Jurkat, Clone E6-1 (cell line): ENCODE data around the gene KRTAP4-12. TPM values are rescaled to one million over a fixed set of nuclear protein-coding genes. Genes with fewer than 3 reads are reported as not detected.
"Not testable (repeated sequence)": the region's sequence is repeated elsewhere in the genome, so short reads cannot be mapped to it uniquely, and the experiment has no call there.

Experiments
- DNase-seq: peaks from one replicate; pipeline ENCODE4 v3.0.0-alpha.2; 2011; ENCODE audit warnings: low read depth, low spot score
- H3K4me3 ChIP-seq: 2 replicates; pipeline ENCODE4 v1.5.1; 2011; ENCODE audit warnings: mild to moderate bottlenecking, low read length, control low read depth, moderate library complexity
- polyA plus RNA-seq: library from polyadenylated mRNA; unstranded; fragments of >200 nt; gene quantifications from one replicate; pipeline ENCODE4 v1.2.1, GENCODE V29; 2012; ENCODE audit warnings: missing spikeins; ENCODE audit not compliant: insufficient read length, insufficient read depth

The KRTAP4-12 gene
- polyA plus RNA-seq, result not detected

DNA sequence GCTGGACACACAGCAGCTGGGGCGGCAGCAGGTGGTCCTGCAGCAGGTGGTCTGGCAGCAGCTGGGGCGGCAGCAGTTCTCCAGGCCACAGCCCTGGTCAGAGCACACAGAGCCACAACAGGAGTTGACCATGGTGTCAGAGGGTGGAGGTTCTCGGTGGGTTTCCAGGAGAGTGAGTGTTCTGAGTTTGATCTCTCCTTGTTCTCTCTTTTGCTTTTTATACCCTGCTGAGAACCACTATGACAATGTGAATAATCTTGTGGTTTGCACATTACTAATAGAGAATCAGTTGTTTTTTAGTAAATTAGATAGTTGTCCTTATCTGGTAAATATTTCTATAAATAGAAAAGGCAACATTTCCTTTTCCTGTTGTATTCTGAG lies at the start of gene KRTAP4-12:
TSS of gene KRTAP4-12 (minus strand) at position 192 of the 381 bp plus-strand sequence. CDS start at position 132, 60 bp downstream.
- not testable (repeated sequence) for DNase-seq

DNA sequence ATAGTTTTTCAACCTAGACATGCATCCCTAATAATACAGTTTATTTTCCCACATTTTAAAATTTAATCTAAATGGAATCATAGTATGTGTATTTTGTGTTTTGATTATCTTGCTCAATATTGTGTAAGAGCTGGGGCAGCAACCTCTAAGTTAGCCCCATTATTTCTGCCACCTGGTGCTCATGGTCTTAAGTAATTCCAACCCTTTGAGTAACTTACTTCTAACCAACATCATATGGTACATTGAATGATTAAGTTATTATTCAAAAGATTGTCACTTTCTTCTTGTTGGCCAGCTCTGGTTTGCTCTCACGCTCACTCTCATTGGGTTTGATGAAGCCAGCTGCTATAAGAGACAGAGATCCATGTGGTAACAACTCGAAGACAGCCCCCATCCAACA lies 47.9 kb upstream of the KRTAP4-12 start:
- no peak for DNase-seq
- no peak overlapping the region for H3K4me3 ChIP-seq

More for the DNA sequence above, at the start of gene KRTAP4-12:
- H3K4me3 ChIP-seq, result not testable (repeated sequence)

DNA sequence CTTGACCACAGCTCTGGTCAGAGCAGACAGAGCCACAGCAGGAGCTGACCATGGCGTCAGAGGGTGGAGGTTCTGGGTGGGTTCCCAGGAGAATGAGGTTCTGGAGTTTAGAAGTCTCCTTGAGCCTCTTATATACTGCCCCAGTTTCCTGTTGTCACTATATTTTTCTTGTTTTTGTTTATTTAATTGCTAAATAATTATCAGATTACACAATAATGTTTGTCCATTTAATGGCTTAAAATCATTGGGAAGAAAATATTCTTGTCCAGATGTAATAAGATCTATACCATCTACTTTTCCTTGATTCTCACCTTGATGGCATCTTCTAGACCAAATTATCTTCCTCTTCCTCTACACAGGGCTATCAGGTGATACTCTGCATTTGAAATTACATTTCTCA lies 44.1 kb upstream of the KRTAP4-12 start, which contains the start of gene KRTAP4-3:
TSS of gene KRTAP4-3 (minus strand) at position 101 of the 400 bp plus-strand sequence. CDS start at position 52, 49 bp downstream.
- DNase-seq, result no peak
- H3K4me3 ChIP-seq, result no peak within 1 kb of the TSS

DNA sequence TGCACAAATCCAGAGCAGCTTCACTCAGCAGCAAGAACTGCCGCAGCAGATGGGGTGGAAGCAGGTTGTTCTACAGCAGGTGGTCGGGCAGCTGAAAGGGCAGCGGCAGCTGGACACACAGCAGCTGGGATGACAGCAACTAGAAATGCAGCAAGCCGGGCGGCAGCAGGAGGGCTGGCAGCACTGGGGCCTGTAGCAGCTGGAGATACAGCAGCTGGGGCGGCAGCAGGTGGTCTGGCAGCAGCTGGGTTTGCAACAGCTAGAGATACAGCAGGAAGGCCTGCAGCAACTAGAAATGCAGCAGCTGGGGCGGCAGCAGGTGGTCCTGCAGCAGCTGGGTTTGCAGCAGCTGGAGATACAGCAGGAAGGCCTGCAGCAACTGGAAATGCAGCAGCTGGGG lies 43.6 kb upstream of the KRTAP4-12 start:
- no peak overlapping the region for H3K4me3 ChIP-seq
- no peak for DNase-seq

DNA sequence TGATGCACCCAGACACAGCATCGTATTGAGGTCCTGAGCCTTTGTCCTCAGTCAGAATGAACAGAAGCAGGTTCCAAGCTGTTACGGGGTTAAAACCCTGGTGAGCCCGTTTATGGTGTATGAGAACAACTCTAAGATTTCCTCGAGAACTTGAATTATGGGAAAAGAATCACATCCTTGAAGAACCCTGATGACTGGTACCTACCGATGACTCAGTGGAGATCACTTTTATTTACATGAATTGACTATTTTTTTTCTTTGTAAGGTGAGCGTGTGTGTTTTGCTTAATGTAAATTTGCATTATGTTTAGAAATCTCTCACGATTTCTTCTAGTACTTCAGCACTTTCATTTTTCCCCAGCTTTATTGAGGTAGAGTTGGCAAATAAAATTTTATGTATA lies 39.8 kb upstream of the KRTAP4-12 start:
- no peak overlapping the region for H3K4me3 ChIP-seq
- no peak for DNase-seq

DNA sequence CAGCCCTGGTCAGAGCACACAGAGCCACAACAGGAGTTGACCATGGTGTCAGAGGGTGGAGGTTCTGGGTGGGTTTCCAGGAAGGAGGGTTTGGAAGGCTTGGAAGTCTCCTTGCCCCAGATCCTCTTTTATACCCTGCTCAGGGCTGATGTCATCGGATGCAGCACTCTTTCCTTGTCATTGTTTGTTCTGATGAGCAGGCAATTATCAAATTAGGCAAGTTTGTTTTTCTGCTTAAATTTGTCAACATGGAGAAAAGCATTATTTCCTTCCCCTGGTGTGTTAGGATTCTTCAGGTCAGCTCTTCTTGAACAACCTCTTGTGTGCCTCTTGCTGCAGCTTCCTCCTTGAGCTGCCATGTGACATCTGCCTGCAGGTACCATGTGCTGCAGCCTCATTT lies 36.7 kb upstream of the KRTAP4-12 start, which contains the start of gene KRTAP4-4:
TSS of gene KRTAP4-4 (minus strand) at position 101 of the 400 bp plus-strand sequence. CDS start at position 44, 57 bp downstream.
- DNase-seq, result no peak
- no peak within 1 kb of the TSS for H3K4me3 ChIP-seq

DNA sequence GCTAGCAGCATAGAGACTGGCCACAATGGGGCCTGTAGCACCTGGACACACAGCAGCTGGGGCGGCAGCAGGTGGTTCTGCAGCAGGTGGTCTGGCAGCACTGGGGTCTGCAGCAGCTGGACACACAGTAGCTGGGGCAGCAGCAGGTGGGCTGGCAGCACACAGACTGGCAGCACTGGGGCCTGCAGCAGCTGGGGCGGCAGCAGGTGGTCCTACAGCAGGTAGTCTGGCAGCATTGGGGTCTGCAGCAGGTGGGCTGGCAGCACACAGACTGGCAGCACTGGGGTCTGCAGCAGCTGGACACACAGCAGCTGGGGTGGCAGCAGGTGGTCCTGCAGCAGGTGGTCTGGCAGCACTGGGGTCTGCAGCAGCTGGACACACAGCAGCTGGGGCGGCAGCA lies 36.2 kb upstream of the KRTAP4-12 start:
- not testable (repeated sequence) for H3K4me3 ChIP-seq, DNase-seq

DNA sequence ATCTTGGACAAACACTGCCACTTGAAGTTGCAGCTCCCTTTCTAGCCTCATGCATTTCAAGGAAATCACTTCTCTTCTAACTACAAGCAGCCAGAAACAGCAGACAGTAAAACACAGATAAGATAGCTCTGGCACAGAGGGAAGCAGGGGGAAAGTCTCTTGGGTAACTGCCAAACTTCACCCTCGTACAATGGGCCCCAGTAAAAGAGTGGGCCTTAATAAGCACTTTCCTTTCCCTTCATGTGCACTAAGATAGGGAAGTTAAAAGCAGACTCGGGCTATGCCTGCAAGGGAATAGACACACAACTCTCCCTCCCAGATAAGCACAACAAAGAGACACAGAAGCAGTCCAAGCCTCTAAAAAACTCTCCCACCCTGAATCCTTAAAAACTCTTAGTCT lies 29.9 kb upstream of the KRTAP4-12 start:
- DNase-seq, result no peak
- H3K4me3 ChIP-seq, result no peak overlapping the region

DNA sequence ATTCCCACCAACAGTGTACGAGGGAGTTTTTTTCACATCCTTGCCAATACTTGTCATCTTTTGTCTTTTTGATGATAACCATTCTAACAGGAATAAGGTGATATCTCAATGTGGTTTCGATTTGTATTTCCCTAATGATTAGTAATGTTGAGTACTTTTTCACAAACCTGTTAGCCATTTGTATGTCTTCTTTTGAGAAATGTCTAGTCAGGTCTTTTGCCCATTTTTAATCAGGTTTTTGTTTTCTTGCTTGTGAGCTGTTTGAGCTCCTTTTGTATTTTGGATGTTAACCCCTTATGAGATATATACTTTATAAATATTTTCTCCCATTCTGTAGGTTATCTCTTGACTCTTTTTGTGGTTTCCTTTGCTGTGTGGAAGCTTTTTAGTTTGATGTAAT lies 27.5 kb upstream of the KRTAP4-12 start:
- H3K4me3 ChIP-seq, result no peak overlapping the region
- no peak for DNase-seq

DNA sequence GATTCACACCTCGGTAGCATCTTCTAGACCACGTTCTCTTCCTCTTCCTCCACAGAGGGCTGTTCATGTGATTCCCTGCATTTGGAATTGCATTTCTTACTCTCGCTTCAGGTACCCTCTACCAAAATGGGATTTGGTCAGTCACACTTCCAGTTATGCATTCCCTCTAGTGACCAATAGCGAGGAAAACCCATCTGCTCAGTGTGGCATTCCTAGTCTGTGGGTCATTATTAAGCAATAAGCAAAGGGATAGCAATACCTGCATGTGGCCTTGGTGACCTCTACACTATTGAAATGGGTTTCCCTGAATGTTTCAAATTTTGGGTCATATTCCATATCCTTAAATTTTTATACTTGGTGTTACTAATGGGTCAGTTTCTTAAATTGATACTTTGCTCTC lies 26.0 kb upstream of the KRTAP4-12 start:
- no peak overlapping the region for H3K4me3 ChIP-seq
- no peak for DNase-seq

DNA sequence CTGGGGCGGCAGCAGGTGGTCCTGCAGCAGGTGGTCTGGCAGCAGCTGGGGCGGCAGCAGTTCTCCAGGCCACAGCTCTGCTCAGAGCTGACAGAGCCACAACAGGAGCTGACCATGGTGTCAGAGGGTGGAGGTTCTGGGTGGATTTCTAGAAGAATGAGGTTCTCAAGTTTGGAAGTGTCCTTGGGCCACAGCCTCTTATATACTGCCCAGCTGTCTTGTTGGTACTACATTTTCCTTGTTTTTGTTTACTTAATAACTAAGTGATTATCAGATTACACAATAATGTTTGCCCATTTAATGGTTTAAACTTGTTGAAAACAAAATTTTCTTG lies 25.6 kb upstream of the KRTAP4-12 start, which contains the start of gene KRTAP4-5:
TSS of gene KRTAP4-5 (minus strand) at position 174 of the 334 bp plus-strand sequence. CDS start at position 116, 58 bp downstream.
- no peak within 1 kb of the TSS for H3K4me3 ChIP-seq
- DNase-seq, result no peak

DNA sequence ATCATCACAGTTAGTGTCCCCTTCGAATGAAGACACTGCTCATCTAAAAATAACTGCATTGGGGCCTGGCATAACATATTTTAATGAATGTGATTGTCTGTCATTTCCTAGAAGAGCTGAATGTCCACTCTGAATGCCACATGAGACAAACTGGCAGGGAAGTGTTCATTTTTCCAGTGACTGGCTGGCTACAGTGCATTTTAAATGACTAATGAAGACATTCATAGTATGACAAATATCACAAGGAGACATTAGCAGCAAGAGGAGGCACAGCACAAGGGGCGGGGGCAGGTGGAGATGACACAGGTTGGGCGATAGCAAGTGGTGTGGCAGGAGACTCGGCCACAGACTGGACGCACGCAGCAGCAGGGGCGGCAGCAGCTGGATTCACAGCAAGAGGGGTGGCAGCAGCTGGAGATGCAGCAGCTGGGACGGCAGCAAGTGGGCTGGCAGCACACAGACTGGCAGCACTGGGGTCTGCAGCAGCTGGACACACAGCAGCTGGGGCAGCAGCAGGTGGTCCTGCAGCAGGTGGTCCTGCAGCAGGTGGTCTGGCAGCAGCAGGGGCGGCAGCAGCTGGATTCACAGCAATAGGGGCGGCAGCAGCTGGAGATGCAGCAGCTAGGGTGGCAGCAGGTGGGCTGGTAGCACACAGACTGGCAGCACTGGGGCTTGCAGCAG lies 25.1 kb upstream of the KRTAP4-12 start:
- not testable (repeated sequence) for DNase-seq, H3K4me3 ChIP-seq

DNA sequence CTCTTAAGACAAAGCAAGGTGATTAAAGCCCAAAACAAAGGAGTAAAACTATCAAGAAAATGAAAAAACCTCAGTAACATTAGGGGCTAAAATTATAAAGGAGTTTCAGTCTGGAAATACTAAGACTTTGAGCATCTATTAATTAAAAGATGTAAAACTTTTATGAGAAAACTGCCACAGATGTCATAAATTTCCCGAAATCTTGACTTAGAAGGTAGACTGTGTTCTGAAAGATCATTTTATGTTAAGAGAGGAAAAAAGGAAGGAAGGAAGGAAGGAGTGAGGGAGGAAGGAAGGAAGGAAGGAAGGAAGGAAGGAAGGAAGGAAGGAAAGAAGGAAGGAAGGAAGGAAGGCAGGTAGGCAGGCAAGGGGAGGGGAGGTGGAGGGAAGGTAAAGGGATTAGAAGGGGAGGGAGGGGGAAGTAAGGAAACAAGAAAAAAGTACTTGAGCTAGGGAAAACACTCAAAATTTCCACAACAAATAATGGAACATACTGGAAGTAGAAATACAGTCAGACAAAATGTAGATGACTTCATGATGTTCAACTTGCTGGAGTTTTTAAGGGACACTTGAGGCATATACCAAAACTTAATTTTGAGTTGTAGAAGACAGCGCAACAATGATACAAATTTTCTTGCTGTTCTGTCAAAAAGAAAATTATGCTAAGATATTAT lies 23.7 kb upstream of the KRTAP4-12 start:
- H3K4me3 ChIP-seq, result no peak overlapping the region
- no peak for DNase-seq

DNA sequence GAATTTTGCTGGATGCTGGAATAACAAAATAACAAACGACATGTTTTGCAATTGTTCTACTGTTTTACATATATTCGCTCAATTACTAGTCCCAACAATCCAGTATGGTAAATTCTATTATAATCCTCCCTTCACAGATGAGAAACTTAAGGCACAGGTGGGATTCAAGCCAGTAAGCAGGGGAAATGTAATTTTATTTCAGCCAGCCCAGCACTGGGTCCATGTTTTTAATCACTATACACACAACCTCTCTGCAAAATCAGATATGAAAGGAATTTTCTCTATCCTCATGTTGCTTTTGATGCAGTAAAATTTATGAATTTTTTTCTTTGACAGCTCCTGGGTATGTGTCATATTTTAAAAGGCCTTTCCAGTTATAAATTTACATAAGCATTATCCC lies 21.3 kb upstream of the KRTAP4-12 start:
- DNase-seq, result no peak
- no peak overlapping the region for H3K4me3 ChIP-seq

DNA sequence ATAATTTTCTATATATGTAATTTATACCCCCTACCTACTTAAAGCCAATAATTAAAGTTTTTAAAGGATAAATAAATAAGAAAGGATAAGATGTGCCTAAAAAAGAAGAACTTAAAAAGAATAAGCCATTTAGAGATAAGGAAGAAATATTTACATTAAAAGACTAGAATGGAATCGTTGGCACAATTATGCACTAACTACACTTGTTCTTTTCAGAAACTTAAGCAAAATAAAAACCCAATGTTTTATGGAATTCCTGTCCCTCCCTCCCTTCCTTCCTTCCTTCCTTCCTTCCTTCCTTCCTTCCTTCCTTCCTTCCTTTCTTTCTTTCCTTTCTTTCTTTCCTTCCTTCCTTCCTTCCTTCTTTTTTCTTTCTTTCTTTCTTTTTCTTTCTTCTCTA lies 20.9 kb upstream of the KRTAP4-12 start:
- no peak for DNase-seq
- H3K4me3 ChIP-seq, result no peak overlapping the region

DNA sequence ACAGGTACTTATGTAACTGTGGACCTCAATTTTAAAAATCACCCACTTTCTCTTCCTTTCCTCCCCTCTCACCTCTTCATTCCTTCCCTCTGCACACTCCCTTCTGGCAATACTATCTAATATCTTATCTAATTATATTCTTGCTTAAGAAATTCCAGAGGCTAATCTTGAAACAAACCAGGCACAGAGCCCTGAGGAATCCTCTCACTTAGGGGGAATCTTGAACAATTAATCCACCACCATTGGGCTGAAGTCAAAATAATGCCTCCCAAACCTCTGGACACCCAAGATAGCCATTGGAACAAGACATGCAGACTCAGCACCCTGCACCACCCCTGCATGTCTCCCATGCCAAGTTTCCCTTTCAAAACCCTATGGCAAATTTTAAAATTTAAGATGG lies 17.4 kb upstream of the KRTAP4-12 start:
- no peak for DNase-seq
- H3K4me3 ChIP-seq, result no peak overlapping the region

DNA sequence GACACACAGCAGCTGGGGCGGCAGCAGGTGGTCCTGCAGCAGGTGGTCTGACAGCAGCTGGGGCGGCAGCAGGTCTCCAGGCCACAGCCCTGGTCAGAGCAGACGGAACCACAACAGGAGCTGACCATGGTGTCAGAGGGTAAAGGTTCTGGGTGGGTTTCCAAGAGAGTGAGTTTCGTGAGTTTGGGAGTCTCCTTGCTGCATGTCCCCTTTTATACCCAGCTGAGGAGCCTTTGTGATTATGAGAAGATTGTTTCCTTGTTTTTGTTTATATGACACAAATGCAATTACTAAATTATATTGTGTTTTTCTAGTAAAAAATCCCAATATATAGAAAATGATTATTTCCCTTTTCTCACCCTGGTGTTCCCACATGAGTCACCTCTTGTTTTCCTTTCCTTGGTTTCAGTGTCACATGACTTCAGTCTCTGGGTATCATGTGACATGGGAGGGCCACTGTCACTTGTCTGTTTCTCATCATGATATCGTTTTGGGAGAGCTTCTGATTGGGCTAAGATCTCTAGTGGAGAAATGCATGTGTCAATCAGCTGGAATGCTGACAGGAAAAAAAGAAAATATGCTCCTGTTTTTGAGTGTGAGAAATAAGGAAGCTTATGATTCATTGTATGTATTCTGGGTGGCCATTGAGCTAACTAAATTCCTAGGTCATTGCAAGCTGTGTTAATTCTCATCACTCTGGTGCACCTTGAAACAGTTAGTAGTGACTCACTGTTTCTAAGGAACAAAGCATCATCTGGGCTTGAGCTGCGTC lies 16.6 kb upstream of the KRTAP4-12 start, which contains the start of gene KRTAP4-6:
TSS of gene KRTAP4-6 (minus strand) at position 185 of the 772 bp plus-strand sequence. CDS start at position 128, 57 bp downstream.
- DNase-seq, result no peak
- no peak within 1 kb of the TSS for H3K4me3 ChIP-seq

DNA sequence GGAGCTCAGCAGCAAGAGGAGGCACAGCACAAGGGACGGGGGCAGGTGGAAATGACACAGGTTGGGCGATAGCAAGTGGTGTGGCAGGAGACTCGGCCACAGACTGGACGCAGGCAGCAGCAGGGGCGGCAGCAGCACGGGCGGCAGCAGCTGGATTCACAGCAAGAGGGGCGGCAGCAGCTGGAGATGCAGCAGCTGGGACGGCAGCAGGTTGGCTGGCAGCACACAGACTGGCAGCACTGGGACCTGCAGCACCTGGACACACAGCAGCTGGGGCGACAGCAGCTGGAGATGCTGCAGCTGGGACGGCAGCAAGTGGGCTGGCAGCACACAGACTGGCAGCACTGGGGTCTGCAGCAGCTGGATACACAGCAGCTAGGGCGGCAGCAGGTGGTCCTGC lies 15.9 kb upstream of the KRTAP4-12 start:
- not testable (repeated sequence) for DNase-seq, H3K4me3 ChIP-seq

DNA sequence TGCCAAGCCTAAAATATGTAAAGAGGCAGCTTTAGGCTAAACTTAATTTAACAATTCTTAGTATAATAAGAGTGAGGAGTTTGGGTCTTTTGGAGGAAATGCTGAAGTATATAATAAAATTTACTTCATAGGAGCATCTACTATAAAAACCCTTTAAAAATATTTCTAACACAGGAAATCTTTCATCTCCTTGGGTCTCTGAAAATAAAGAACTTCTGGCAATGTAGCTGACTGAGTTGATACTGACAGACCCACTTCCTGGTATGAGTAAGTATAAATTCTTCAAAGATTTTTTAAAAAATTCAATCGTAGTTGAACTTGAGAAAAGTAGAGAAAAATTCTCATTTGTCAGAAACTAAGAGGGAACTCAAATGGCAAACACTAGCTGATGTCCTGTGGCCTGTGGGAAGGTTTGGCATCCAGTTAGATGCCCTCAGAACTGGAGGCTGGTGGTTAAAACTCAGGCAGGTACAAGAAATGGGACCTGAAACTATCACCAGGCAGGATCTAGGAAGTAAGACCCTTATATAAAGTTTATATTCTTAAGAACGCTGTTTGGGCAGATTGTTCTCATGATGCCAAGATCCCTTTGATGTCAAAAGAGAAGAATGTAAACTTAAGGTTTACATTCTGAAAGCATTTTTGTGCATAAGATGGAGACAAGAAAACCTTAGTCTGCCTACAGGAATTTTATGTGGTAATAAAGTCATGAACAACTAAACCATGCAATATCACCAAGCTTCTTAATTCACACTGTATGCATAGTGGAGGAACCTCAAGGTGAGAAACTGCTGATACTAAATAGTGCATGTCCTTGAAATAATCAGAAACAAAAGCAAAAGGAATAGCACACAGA lies 10.1 kb upstream of the KRTAP4-12 start:
- H3K4me3 ChIP-seq, result no peak overlapping the region
- DNase-seq, result no peak
